Neural crest cell (in vitro differentiated cells): Measurements from ENCODE around the gene XYLT1. TPM values are rescaled to one million over a fixed set of nuclear protein-coding genes. Genes with fewer than 3 reads are reported as not detected.

Experiments used
- DNase-seq: peaks from one replicate; pipeline ENCODE4 v3.0.0; 2021; ENCODE audit warnings: low read depth, mixed read lengths, low spot score
- H3K27ac Mint-ChIP-seq: one replicate; pipeline ENCODE4 v1.8.0; 2021; ENCODE audit warnings: mild to moderate bottlenecking, mixed read lengths; ENCODE audit not compliant: unreplicated experiment
- H3K27me3 Mint-ChIP-seq: 2 replicates; pipeline ENCODE4 v1.8.0; 2021; ENCODE audit warnings: low read depth, mild to moderate bottlenecking, mixed read lengths
- H3K36me3 Mint-ChIP-seq: 2 replicates; pipeline ENCODE4 v1.8.0; 2021; ENCODE audit warnings: low read depth, mild to moderate bottlenecking, mixed read lengths
- H3K4me1 Mint-ChIP-seq: 2 replicates; pipeline ENCODE4 v1.8.0; 2021; ENCODE audit warnings: mixed read lengths
- H3K4me3 Mint-ChIP-seq: one replicate; pipeline ENCODE4 v1.8.0; 2021; ENCODE audit warnings: mild to moderate bottlenecking, mixed read lengths
- H3K9me3 Mint-ChIP-seq: 2 replicates; pipeline ENCODE4 v1.8.0; 2021; ENCODE audit warnings: mixed read lengths
- total RNA-seq: library from RNA; stranded (reverse); gene quantifications from 2 replicates; pipeline ENCODE4 v1.2.1, GENCODE V29; 2021
- TF ChIP-seq, protein P1 (sequence below): fragments of 200-600 bp; sonication (generic); conservative IDR thresholded peaks from 2 replicates; pipeline ENCODE4 v1.5.0; 2021; ENCODE audit warnings: antibody characterized with exemption, mild to moderate bottlenecking

XYLT1 gene
- total RNA-seq, 1 donor from 2014 or later: 15.0 TPM

DNA sequence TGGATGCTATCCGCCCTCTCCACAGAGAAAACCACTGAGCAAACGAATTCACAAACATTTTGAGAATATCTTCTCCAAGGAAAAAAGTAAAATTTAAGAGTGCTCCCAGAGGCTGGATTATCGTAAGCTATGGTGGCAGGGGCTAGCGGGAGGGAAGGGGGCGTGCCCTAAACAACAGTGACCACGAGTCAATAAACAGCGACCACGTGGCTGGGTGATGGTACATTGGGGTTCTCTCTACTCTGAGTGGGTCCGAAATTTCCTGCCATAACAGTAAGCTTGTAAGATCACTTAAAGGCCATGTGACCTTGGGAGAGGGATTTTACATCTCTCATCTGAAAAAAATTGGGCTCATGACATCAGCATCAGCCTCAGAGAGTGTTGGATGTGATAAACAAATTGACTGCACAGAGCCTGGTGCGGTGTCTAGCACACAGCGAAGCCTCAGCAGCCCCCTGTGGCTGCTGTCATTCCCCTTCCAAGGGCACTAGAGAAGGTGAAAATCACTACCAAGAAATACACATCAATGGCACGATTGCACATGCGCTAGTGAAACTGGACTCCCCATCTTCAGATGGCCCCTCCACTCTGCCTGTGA is 213.2 kb downstream of the XYLT1 start:
- no peaks in the 10 kb centered on the region for H3K9me3 Mint-ChIP-seq
- H3K4me1 Mint-ChIP-seq: peaks cover 24% of the 10 kb centered on the region
- no peak for DNase-seq
- H3K36me3 Mint-ChIP-seq: peaks cover 3% of the 10 kb centered on the region
- peak overlapping the region; percentile 16 for H3K27ac Mint-ChIP-seq
- TF ChIP-seq, protein P1, sequence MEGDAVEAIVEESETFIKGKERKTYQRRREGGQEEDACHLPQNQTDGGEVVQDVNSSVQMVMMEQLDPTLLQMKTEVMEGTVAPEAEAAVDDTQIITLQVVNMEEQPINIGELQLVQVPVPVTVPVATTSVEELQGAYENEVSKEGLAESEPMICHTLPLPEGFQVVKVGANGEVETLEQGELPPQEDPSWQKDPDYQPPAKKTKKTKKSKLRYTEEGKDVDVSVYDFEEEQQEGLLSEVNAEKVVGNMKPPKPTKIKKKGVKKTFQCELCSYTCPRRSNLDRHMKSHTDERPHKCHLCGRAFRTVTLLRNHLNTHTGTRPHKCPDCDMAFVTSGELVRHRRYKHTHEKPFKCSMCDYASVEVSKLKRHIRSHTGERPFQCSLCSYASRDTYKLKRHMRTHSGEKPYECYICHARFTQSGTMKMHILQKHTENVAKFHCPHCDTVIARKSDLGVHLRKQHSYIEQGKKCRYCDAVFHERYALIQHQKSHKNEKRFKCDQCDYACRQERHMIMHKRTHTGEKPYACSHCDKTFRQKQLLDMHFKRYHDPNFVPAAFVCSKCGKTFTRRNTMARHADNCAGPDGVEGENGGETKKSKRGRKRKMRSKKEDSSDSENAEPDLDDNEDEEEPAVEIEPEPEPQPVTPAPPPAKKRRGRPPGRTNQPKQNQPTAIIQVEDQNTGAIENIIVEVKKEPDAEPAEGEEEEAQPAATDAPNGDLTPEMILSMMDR: no peak
- no peak overlapping the region for H3K4me3 Mint-ChIP-seq
- H3K27me3 Mint-ChIP-seq: no peaks in the 10 kb centered on the region

DNA sequence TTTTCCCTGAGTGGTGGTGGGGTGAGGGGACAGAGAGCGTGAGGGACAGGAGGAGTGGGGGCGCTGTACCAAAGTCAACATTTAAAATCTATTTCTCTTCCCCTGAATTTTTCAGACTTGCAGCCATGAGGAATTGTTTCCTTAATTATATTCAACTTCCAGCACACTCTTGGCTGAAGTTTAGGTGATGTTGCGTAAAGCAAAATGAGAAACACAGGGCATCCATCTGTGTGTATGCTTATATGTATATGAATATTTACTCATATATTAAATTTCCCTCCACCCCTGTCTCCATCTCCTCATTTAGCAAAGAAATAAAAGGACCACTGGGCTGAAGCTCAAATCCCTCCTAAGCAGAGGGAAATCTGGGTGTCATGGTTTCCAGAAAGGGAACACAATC is 218.1 kb downstream of the XYLT1 start:
- Mint-ChIP-seq H3K27me3 (no peaks in the 10 kb centered on the region), H3K36me3 (no peaks in the 10 kb centered on the region), H3K4me3 (no peak overlapping the region), H3K9me3 (no peaks in the 10 kb centered on the region), H3K4me1 (peaks cover 14% of the 10 kb centered on the region), H3K27ac (no peak overlapping the region)
- TF ChIP-seq, protein P1: no peak
- DNase-seq: no peak

DNA sequence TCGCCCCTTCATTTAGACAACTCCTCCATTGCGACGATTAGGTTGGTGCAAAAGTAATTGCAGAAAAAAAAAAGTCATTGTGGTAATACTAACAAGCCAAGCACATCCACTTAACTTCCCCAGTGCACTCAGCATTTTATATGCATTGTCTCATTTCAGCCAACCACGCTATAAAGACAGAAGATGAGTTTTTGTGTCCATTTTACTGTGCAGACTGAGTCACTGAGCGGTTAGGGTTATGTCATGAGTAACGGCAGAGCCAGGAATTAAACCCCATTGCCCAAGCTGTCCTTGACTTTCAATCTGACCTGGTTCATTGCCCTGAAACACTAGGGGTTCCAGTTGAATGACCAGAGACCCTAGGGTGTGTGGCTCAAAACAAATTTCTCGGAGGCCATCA is 218.7 kb downstream of the XYLT1 start:
- Mint-ChIP-seq H3K9me3 (no peaks in the 10 kb centered on the region), H3K27ac (no peak overlapping the region), H3K4me3 (no peak overlapping the region), H3K4me1 (peaks cover 20% of the 10 kb centered on the region), H3K36me3 (no peaks in the 10 kb centered on the region), H3K27me3 (no peaks in the 10 kb centered on the region)
- DNase-seq: no peak
- TF ChIP-seq, protein P1: no peak

DNA sequence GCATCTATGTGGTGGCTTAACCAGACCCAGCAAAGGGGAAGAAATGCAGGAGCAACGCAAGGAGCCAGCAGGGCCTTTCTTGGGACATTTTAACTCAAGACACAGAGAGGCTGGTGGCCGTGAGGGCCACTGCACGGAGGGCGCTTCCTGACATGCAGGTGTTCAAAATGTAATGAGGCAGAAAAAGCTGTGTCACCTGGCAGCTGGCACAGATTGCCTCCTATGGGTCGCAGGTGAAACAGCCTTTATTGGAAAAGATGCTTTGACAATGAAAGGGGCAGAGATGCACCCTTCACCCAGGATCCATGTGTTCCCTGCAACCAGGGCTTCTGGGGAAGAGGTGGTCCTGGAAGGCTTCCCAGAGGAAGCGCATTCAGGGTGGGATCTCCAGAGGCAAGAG is 219.3 kb downstream of the XYLT1 start:
- H3K27ac Mint-ChIP-seq: no peak overlapping the region
- H3K27me3 Mint-ChIP-seq: no peaks in the 10 kb centered on the region
- TF ChIP-seq, protein P1: no peak
- no peaks in the 10 kb centered on the region for H3K9me3 Mint-ChIP-seq
- DNase-seq: no peak
- no peak overlapping the region for H3K4me3 Mint-ChIP-seq
- H3K36me3 Mint-ChIP-seq: no peaks in the 10 kb centered on the region
- peaks cover 21% of the 10 kb centered on the region for H3K4me1 Mint-ChIP-seq

DNA sequence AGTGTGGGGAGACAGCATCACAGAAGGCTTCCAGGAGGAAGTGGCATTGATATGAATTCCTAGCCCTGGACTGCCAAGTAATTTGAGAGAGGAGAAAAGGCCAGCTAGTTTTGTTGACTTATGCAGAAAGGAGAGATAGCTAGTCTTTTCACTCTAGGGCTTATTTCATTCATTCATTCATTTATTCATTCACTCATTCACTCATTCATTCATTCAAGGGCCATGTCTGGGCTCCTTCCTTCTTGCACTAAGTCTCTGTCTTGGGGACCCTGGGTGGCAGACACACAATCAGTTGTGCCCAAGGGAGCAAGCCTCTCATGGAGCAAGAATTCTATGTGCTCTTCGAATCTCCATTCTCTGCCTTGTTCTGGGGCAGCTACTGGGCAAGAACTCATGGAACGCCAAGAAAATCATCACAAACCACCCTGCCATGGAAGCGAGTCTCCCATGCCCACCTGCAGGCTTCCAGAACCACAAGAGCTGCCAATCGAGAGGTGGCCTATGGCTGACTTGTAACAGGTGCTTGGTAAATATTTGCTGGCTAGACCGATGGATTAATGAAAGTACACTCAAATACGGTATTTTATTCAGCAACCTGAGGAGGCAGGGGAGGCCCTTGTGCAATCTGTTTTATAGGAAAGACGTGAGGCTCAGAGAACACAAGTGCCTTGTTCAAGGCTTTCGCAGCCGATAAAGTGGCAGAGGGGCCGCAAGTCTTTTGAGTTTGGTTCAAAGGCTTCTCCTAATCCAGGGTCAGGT is 223.6 kb downstream of the XYLT1 start:
- H3K36me3 Mint-ChIP-seq: no peaks in the 10 kb centered on the region
- DNase-seq: no peak
- no peak overlapping the region for H3K27ac Mint-ChIP-seq
- no peaks in the 10 kb centered on the region for H3K27me3 Mint-ChIP-seq
- peaks cover 22% of the 10 kb centered on the region for H3K4me1 Mint-ChIP-seq
- no peaks in the 10 kb centered on the region for H3K9me3 Mint-ChIP-seq
- no peak overlapping the region for H3K4me3 Mint-ChIP-seq
- TF ChIP-seq, protein P1: no peak
